DMS 273 (cell line): ENCODE measurements around the gene FLNC.

Experiments
- DNase-seq: peaks from one replicate; lab custom pipeline; 2025; ENCODE audit not compliant: unreplicated experiment; lab: John Stamatoyannopoulos, UW

The FLNC gene

DNA sequence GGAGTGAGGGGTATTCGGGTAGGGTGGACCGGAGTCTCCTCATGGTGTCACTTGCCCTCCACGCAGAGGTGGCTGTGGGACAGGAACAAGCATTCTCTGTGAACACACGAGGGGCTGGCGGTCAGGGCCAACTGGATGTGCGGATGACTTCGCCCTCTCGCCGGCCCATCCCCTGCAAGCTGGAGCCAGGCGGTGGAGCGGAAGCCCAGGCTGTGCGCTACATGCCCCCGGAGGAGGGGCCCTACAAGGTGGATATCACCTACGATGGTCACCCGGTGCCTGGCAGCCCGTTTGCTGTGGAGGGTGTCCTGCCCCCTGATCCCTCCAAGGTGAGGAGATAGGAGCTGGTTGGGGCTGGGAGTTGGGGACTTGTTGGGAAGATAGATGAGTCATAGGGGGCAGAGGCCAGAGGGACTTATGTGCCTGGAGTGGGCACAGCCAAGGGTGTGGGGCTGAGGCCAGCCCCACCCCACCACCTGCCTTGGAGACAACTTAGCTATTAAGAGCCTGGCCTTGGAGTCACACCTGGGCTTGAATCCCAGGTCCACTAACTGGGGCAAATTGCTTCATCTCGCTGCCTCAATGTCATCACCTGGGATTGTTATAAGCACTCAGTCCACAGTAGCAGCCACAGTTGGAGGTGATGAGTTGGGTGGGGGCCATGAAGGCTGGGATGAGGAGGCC is 13.9 kb downstream of the FLNC start:
- no peak for DNase-seq

DNA sequence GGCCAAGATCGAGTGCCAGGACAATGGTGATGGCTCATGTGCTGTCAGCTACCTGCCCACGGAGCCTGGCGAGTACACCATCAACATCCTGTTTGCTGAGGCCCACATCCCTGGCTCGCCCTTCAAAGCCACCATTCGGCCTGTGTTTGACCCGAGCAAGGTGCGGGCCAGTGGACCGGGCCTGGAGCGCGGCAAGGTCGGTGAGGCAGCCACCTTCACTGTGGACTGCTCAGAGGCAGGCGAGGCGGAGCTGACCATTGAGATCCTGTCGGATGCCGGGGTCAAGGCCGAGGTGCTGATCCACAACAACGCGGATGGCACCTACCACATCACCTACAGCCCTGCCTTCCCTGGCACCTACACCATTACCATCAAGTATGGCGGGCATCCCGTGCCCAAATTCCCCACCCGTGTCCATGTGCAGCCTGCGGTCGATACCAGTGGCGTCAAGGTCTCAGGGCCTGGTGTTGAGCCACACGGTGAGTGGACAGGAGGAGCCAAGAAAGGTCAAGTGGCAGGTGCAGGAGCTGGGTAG is 14.6 kb downstream of the FLNC start:
- DNase-seq, result no peak

DNA sequence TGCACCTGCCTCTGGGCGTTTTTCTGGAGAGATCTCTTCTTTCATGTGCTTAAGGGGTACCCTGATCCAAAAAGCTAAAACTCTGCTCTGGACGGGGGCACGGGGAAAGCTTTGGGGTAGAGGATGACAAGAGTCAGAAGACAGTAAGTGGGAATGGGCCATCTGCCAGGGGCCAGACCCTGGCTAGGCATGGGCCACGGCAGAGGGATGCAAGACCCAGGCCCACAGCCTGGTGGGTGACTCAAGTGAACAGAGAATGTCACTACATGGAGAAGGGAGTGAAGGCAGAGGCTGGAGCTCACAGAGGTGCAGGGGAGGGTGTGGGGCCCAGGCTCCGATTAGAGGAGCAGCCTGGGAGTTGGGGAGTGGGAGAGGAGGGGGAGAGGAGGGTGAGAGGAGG is 15.3 kb downstream of the FLNC start:
- no peak for DNase-seq

DNA sequence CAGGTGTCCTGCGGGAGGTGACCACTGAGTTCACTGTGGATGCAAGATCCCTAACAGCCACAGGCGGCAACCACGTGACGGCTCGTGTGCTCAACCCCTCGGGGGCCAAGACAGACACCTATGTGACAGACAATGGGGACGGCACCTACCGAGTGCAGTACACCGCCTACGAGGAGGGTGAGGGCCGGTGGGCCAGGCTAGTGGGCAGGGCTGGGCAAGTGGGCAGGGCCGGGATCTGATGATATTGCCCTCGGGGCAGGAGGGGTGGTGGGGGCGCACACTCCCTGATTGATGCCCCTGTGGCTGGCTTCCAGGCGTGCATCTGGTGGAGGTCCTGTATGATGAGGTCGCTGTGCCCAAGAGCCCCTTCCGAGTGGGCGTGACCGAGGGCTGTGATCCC is 15.8 kb downstream of the FLNC start:
- no peak for DNase-seq

DNA sequence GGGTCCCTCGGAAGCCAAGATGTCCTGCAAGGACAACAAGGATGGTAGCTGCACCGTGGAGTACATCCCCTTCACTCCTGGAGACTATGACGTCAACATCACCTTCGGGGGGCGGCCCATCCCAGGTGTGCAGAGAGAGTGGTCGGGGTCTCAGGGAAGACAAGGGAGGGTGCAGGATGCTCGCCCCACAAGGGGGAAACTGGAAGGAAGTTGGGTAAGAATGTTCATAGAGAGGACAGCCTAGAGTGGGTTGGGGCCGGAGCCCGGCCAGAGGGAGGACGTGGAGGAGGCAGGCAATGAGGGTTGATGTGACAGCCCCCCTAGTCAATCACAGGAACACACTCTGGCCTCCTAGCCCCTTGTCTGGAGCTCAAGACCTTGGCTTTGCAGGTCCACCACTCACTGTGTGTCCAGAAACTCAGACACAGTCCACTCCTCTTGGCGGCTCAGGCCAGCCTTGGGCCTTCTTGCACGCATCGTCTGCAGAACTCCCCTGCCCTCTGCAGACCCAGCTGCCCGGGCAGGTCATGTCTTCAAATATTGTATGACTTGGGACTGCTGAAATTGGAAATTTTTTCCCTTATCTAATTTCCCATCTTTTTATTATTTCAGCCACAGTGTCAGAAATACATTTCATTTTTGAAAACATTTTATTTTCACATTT is 16.7 kb downstream of the FLNC start:
- DNase-seq, result no peak

DNA sequence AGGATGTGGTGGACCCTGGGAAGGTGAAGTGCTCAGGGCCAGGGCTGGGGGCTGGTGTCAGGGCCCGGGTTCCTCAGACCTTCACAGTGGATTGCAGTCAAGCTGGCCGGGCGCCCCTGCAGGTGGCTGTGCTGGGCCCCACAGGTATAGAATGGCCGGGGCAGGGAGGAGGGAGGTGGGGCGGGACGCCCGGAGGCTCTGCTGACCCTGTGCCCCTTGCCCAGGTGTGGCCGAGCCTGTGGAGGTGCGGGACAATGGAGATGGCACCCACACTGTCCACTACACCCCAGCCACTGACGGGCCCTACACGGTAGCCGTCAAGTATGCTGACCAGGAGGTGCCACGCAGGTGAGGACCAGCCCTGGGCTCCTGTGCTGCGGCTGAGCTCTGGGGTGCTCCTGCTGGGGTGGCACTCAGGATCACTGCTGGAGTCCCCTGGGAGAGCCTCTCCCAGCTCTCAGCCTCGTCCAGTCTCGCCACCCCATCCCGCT is 17.6 kb downstream of the FLNC start:
- DNase-seq, result no peak

DNA sequence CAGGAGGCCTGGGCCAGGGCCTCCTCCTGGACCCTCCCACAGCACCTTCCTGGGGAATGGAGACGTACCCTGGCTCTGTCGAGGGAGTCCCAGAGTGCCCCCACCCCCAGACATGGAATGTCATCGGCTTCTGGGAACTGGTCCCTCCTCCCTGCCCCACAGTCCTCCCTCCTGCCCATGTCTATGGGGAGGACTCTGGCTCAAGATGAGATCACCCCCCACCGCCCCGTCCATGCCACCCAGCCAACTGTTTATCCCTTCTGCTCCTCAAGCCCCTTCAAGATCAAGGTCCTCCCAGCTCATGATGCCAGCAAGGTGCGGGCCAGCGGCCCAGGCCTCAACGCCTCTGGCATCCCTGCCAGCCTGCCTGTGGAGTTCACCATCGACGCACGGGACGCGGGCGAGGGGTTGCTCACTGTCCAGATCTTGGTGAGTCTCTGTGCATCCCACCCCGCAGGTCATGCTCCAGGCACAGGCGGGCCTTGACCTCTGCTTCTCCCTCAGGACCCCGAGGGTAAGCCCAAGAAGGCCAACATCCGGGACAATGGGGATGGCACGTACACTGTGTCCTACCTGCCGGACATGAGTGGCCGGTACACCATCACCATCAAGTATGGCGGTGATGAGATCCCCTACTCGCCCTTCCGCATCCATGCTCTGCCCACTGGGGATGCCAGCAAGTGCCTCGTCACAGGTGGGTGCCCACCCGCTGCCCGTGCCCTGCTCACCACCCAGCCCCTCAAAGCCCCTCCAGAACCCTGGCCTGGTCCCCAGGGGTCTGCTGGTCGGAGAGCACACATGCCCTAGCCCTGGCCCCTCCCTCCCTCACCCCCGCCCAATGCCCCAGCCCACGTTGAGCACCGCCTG is 18.3 kb downstream of the FLNC start:
- no peak for DNase-seq

GRCh38 chr7:128849156-128849515 is 18.9 kb downstream of the FLNC start:
- DNase-seq, result no peak

- no peak for DNase-seq
These were observed 19.7 kb downstream of the FLNC start for GRCh38 chr7:128849804-128850490.

- DNase-seq, result no peak
These were observed 22.5 kb downstream of the FLNC start for GRCh38 chr7:128852537-128853254.

DNA sequence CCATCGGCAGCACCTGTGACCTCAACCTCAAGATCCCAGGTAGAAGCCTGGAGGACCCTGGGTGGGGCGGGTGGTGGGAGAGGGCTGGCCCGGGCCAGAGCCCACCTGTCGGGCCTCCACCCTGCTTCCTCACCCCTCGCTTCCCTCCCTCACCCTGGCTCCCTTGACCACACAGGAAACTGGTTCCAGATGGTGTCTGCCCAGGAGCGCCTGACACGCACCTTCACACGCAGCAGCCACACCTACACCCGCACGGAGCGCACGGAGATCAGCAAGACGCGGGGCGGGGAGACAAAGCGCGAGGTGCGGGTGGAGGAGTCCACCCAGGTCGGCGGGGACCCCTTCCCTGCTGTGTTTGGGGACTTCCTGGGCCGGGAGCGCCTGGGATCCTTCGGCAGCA is 23.6 kb downstream of the FLNC start:
- DNase-seq, result no peak

DNA sequence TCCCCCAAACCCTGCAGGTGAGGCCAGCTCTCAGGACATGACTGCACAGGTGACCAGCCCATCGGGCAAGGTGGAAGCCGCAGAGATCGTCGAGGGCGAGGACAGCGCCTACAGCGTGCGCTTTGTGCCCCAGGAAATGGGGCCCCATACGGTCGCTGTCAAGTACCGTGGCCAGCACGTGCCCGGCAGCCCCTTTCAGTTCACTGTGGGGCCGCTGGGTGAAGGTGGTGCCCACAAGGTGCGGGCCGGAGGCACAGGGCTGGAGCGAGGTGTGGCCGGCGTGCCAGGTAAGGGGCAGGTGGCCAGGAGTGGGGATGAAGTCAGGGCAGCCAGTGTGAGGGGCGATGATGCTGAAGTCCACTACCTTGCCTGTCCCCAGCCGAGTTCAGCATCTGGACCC is 24.2 kb downstream of the FLNC start:
- no peak for DNase-seq

DNA sequence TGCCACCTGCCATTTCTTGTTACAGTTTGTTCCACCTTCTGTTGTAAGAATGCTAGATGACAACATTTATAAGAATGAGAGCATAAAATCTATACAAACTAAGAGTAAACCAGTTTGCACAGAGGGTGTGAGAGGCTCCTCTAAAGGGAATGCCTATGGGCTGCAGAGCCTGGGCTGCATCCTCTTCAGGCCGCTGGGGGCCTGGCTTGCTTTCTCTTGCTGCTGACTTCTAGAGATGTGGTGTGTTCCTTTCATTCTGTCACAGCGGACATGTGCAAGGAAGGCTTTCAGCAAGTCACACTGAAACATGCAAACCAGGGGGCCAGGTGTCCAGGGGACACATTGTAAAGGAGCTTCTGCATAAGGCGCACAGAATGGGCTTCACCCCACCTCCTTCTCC is 25.4 kb downstream of the FLNC start:
- peak; percentile 45 for DNase-seq

DNA sequence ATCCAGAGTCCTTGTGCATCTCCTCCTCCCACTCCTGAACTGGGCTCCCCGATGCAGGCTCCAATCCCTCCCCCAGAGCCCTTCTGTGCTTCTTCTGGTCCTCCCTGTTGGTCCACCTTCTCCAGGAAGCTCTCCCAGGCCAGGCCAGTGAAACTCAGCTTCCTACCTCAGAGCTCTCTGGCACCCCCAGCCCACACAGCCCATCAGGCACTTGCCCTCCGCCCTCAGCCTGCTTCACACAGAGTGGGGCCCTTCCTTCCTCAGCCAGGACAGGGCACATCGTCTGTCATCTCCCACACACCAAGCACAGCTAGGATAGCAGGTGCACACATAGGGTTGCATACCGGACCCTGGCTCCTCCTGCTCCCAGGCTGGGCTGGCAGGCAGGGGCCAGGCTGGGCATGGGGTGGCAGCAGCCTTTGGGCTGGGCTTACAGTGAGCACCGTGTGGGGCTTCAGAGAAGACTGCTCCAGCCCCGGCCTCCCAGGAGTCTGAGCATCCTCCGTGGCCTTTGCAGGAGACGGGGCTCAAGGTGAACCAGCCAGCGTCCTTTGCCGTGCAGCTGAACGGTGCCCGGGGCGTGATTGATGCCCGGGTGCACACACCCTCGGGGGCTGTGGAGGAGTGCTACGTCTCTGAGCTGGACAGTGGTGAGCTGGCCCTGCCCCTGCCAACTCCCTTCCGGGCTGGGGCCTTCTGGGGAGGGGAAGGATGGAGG is 26.0 kb downstream of the FLNC start:
- no peak for DNase-seq

DNA sequence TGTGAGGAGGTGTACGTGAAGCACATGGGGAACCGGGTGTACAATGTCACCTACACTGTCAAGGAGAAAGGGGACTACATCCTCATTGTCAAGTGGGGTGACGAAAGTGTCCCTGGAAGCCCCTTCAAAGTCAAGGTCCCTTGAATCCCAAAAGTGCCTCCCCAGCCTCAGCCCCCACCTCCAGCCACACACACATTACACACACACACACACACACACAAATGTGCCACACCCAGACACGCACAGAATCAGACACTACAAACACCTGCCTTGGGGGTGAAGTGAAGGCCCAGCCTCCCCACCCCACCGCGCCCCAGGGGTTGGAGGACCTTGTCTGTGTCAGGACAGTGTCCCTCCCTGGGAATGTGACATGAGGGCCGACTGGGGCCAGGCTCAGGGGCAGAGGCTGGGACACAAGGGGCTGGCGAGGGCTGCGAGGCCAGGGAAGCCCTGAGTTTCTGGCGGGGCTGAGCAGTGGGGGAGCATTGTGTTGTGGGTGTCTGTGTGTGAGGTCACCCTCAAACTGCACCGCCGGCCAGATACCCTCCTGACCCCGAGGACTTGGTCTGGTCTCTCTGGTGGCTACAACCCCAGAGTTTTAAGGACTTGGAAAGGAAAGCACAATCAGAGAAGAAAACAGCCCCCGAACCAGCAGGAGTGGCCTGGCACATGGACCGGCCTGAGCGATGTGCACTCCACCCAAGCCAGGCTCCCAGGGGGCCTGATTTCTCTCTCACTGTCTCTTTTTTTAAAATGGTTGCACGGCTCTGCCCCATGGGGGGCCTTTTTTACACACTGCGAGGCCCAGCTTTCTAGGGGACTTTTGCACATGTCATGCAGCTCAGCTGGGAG is 28.4 kb downstream of the FLNC start:
- no peak for DNase-seq

GRCh38 chr7:128859232-128860157 is 29.3 kb downstream of the FLNC start:
- DNase-seq, result peak; percentile 74

GRCh38 chr7:128860158-128861073 is 30.2 kb downstream of the FLNC start:
- DNase-seq, result peak; percentile 76
